A549 (cell line): ENCODE data around the gene MTERF2.

ENCODE experiments used
- BCL3 ChIP-seq: fragments of >200 bp; sonication (Bioruptor Twin); formaldehyde crosslinking; IDR thresholded peaks from 3 replicates; pipeline ENCODE4 v1.6.1; 2016
- CHD2 ChIP-seq: fragments of 150-350 bp; IDR thresholded peaks from 2 replicates; pipeline ENCODE4 v1.6.1; 2014; ENCODE audit warnings: low read length; ENCODE audit not compliant: partially characterized antibody
- CTCF ChIP-seq: fragments of >200 bp; sonication (Bioruptor Twin); formaldehyde crosslinking; IDR thresholded peaks from 3 replicates; pipeline ENCODE4 v1.5.1; 2016
- EP300 ChIP-seq, 2 experiments: fragments of >200 bp; sonication (Bioruptor Twin); formaldehyde crosslinking; IDR thresholded peaks; 2 replicates in 1 of 2; 3 replicates in 1 of 2; pipeline ENCODE4 v1.6.1; 2016 to 2017
- MYC ChIP-seq: IDR thresholded peaks from 2 replicates; pipeline ENCODE4 v1.6.1; 2012; ENCODE audit warnings: mild to moderate bottlenecking, inconsistent platforms, low read length, improper control_type of control experiment, borderline replicate concordance
- RARB ChIP-seq: fragments of 250-450 bp; sonication (Bioruptor Pico); IDR thresholded peaks from 2 replicates; pipeline ENCODE4 v1.8.0; 2021; ENCODE audit warnings: mild to moderate bottlenecking, moderate library complexity
- RFX5 ChIP-seq: fragments of 450-650 bp; IDR thresholded peaks from 2 replicates; pipeline ENCODE4 v1.7.1; 2014; ENCODE audit warnings: antibody characterized with exemption, mild to moderate bottlenecking, moderate library complexity

- no peak for TF ChIP-seq CTCF
- TF ChIP-seq CHD2: no peak
- no peak for TF ChIP-seq RFX5
- no peak for TF ChIP-seq RARB
- no peak for TF ChIP-seq BCL3
- TF ChIP-seq MYC: no peak
- TF ChIP-seq EP300 (IDR thresholded peaks at IDR 0.05): no peak
Observed at GRCh38 chr12:106971065-106971464, 15.9 kb downstream of the MTERF2 start.
